Right renal pelvis (tissue), 4 donors: ENCODE measurements around the gene INO80. TPM values are rescaled to one million over a fixed set of nuclear protein-coding genes. Genes with fewer than 3 reads are reported as not detected.

Experiments
- DNase-seq, 4 donors: peaks; one replicate each; pipeline ENCODE4 v3.0.0-alpha.2; 2013; ENCODE audit warnings: low read depth in 4 of 4, low spot score in 3 of 4, missing footprints in 1 of 4
- polyA plus RNA-seq, 4 donors: library from polyadenylated mRNA; unstranded; fragments of 120-200 nt; gene quantifications; one replicate each; pipeline ENCODE4 v1.2.1, GENCODE V29; 2013; ENCODE audit not compliant: insufficient read length in 4 of 4

INO80 gene
- polyA plus RNA-seq, 4 donors, result 20.1 to 22.9 (median 21.5) TPM

DNA sequence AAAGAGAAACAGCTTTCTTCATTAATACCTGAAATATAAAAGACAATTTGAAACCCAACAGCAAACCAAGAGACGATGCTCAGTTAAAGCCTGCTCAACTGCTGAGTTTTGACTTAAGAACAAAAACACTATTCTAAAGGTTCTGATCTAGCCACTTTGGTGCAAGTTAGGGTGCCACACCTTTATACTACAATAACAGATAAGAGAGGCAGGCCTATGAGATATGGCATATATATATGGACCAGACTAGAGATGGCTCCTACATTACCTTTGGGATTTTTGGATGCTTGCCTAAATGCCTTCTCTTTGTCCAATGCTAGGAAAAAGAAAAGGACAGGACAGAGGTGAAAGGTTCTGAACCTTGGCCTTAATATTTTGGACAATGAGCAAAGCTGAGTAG, 68.6 kb downstream of the INO80 start:
- DNase-seq, result no peak

DNA sequence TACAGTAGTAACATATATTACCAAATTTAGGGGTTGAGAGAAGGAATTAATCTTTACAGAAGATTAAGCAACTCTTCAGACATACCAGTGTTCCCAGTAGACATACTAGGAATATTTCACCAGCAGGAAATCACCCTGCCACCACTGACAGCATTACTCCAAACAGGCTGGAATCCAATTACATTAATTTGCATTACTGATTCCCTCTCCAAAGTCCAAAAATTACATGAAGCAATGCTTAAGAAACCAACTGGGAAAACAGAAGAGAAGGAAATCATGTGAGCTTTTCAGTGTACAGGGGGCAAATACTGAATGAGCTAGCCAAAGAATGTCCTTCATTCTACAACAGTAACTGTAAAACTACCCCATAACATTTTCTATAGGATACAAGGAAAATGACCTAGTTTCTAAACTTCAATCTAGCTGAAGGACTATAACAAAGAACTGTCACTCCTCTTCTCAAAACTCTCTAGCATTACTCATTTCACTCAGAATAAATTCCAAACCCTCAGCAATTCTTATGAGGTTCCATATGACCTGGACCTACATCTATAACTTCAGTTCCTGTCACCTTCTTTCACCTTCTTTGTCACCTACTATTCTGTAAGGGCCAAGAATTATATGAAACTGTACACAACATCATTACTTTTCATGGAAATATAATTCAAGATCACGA, 72.7 kb downstream of the INO80 start:
- peak in 1 of 4 donors; percentile 3 for DNase-seq

DNA sequence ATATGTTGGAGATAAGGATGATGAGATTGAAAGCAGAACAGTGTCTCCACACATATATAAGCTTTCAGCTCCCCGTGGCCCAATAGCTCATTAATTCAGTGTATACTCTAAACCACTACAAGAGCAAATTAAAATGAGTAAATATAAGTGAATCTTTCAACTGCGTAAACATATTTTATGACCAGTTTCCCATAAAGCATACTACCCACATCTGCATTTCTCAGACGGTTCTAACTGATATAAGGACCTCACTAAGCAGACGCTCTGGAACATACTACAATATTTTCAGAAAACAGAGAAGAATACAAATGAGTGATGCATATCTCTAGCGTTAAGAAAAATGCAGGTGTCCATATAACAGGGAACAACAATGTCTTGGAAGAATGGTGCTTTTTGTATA, 73.2 kb downstream of the INO80 start:
- DNase-seq, result no peak

DNA sequence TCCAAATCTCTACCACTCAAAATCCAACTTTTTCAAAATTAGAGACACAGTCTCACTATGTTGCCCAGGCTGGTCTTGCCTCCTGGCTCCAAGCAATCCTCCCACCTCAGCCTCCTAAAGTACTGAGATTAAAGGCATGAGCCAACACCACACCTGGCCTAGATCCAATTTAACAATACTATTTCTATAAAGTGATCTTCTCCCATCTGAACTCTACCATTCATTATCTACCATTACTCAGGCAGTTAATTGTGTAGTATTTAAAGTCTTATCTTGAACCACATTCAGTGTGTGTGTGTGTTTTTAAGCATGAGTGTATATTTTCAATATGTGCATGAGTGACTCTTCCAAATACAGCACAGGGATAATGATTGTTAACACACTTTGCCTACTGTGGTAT, 77.0 kb downstream of the INO80 start:
- no peak for DNase-seq

DNA sequence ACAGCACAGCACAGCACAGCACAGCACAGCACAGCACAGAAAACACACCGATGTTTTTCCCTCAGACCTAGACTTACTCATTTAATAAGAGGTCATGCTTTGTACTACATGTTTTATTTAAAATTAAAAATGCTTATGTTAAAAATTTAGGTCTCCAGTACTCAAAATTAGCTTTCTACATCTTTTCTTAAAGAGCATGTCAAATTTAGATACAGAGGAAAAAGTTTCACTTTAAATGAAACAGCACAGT, 84.1 kb downstream of the INO80 start:
- no peak for DNase-seq

DNA sequence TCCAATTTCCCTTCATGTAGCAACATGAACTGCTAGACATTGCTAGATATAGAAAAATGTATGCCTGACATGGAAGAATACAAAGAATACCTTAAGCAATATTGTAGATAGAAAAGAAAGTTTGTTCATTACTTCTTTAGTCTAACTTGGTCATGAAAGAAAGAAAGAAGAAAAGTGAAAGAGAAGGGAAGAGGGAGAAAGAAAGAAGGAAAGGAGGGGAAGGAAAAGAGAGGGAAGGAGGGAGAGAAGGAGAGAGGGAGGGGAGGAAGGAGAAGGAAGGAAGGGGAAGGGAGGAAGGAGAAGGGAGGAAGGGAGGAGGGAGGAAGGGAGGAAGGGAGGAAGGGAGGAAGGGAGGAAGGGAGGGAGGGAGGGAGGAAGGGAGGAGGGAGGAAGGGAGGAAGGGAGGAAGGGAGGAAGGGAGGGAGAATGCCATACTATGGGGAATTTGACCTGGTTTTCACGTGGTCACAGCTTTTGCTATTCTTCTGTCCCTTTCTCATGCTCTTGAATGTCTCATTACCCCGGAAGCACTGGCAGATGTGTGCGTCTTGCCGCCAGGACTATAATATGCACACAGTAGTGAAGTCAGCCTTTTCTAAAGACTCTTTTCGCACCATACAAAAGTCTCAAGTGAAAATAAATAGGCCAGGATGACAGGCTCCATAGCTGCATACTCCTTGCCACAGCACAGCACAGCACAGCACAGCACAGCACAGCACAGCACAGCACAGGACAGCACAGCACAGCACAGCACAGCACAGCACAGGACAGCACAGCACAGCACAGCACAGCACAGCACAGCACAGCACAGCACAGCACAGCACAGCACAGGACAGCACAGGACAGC, 84.6 kb downstream of the INO80 start:
- no peak for DNase-seq

DNA sequence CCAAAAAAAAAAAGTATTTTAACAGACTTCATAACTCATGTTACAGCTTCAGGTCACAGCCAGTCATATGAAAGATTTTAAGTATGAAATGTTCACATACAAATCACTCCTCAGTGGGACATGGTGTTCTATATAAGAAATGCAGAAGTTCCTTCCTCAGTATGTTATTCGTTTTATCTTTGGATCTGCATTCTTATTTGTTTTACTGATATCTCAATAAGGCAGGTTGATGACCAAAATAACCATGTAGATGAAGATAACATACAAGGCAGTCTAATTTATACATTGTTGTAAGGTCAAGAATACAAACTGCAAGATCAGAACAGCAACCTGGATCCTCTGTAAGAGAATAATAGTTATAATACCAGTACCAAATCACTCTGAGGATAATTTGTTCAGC, 87.2 kb downstream of the INO80 start:
- no peak for DNase-seq

DNA sequence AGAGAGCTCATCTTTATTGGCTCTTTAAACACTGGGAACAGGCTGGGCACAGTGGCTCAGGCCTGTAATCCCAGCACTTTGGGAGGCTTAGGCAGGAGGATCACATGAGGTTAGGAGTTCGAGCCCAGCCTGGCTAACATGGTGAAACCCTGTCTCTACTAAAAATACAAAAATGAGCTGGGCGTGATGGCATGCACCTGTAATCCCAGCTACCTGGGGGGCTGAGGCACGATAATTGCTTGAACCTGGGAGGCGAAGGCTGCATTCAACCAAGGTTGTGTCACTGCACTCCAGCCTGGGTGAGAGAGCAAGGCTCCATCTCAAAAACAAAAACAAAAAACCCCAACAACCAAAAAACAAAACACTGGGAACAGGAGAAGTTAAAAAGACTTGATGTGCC, 90.7 kb downstream of the INO80 start:
- no peak for DNase-seq

DNA sequence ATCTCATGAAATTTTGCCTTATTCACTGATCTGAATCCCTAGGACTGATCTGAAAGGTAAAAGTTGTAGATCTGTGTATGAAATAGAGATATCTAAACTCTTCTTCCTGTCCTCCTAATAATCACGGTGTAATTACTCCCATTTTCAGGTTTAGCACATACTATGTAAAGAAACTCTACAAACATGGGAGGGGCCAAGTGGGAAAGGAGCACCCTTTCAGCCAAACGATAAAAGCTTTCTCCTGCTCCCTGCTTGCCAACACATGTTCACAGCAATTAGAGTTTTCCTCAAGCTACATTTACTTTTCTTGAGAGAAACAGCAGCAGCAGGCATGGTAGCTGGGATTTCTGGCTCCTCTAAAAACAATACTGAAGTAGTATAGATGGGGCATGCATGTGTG, 91.2 kb downstream of the INO80 start:
- DNase-seq, result no peak

DNA sequence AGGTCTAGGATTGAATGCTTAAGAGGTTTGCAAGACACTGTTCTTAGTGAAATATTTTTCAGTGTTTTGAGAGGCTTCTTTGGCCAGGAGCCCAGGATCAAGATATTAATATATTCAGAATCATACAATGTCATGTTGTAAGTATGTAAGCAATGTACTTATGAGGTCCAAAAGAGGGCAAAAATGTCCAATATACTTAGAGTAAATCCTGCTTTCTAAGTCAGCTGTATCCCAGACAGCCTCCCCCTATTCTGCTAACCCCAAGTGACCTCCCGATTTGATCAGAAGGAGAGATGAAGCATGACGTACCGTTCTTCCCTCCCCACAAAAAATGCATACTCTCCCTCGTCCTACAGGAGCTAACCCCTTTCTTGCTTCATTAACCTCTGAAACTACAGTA, 91.9 kb downstream of the INO80 start:
- DNase-seq, result no peak

DNA sequence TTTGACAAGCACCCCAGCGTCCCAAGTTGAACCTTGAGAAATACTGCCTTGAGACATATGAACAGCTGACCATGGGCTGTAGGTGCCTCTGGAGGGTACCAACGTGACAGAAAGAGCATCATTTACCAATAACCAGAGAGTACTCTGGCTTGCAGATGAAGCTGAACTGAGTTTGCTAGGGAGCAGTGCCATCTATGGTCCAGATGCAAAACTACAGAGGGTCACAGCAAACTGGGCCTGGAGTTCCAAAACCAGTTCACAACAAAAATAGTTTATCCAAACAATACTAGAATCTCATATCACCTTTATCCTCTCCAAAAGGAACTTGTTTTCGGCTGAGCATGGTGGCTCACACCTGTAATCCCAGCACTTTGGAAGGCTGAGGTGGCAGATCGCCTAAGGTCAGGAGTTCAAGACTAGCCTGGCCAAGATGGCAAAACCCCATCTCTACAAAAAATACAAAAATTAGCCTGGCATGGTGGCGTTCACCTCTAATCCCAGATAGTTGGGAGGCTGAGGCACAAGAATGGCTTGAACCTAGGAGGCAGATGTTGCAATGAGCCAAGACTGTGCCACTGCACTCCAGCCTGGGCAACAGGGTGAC, 93.5 kb downstream of the INO80 start:
- no peak for DNase-seq

DNA sequence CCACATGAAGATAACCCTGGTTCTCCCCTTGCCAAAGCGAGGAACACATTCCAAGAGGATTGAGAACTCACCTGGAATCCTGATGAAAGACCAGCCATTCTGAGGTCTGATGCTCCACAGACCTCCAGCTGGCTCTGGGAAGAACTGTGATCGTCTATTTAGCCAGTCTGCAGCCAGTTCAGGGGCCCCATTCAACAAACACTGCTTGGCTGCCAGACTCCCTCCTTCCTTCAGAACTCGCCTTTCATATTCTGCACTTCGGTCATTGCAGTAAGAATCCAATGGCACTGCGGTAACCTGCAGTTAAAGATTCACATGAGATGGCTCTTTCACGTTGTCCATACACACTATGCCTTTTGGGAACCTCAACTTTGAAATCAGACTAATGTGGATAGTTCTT, 95.3 kb downstream of the INO80 start:
- DNase-seq, result no peak

DNA sequence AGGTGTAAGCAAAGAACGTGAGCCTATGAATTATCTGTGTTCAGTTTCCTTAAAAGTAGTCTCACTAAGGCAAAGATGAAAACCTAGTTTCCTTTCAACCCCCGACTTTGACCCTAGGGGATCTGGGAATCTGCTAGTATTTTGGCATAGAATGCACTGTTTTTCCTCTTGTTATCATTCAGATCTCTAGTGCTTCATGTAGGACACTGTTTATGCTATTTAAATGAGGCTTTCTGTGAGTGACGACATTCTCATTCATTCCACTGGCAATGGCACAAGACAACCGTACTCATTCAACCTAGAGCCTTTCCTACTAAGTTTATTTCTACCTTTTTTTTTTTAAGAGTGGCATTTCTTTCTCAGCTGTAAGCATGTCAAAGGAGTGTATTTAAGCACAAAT, 95.8 kb downstream of the INO80 start:
- DNase-seq, result no peak

DNA sequence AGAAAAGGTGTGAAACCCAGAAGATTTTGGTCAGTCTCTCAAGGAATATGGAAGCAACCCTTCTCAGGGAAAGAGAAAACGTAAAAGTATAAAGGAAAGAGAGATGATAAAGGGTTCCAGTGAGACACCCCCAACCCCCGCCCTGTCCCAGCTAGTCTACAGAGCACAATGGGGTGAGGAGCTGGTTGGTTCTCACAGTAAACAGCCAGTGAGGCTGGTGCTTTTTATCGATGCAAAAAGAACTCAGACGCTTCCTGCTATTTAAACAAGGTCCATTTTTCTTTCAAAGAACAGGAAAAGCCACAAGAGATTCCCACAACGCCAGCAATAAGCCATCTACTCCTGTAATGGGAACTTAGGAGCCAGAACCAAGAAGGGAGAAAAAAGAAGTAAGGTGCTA, 96.9 kb downstream of the INO80 start:
- no peak for DNase-seq

DNA sequence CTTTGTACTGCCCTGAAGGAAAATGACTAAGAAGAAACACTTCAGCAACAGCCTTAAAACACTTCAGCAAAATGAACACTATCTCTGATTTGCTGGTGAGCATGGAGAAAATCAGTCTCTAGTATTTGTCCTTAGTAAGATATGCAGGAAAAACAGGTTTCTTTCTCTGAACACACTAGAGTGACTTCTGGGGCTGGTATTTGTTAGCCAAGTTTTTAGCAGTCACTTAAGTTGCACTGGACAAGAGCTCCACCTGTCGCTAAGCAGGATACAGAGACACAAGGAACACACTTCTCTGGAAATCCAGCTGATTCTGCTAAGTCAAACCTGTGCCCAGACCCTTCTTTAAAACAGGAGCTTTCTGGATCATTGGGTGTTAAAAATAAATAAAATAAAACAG, 97.5 kb downstream of the INO80 start:
- no peak for DNase-seq

DNA sequence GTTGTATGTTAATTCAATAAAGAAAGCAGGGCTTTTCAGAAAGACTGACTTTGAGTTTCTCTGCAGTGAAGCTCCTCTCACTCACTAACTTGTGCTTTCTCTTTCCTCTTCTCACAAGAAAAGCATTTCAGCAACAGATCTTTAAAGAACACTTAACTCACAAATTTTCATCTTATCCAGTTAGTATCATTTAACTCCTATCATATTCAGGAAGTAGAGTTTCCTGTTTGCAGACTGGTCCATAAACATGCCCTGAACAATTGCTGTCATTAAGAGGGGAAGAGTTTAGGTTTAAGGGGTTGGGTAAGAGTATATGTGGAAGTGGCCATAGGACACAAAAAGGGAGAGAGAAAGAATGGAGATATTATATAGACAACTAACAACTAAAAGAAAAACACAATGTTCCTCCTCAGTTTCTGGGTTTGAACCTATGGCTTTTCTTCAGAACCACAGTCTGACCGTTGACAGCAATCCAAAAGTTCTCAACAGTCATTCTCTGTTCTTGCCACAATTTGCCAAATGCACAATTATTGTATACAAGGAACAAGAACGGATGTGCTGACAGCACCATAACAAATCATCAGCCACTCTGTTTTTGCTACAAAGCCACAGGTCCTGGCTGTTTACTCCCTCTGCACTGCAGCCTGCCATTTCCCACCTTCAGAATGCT, 98.9 kb downstream of the INO80 start:
- no peak for DNase-seq

DNA sequence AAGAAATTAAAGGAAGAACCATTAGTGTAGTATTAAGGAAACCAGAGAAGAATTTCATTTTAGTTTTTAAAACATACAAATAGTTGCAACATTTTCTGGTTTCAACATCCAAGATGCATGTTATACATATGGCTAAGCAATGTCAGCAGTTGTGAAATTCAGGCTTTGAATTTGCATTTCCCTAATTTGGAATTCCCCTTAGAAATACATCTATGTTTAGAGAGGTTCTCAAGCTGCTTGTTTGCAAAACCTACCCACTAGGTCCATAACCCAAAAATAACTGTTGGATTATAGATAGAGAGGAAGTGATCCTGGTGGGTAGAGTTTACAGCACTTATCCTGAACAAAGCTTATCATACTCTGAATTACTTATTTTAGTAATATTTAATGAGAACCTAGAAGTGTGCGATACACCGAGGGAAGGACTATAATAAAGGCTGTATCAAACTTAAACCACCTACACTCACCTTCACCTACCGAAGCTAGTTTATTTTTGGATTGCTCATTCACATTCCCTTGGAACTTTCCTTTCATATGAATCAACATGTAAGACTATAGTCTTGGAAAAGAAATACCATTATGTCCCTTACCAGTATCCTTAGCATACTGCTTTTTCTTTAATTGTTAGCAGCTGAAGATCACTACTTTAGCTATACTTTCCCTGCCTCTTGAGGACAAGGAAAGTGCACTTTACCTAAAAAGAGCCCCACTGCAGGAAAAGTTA, 102.2 kb downstream of the INO80 start:
- DNase-seq, result no peak

DNA sequence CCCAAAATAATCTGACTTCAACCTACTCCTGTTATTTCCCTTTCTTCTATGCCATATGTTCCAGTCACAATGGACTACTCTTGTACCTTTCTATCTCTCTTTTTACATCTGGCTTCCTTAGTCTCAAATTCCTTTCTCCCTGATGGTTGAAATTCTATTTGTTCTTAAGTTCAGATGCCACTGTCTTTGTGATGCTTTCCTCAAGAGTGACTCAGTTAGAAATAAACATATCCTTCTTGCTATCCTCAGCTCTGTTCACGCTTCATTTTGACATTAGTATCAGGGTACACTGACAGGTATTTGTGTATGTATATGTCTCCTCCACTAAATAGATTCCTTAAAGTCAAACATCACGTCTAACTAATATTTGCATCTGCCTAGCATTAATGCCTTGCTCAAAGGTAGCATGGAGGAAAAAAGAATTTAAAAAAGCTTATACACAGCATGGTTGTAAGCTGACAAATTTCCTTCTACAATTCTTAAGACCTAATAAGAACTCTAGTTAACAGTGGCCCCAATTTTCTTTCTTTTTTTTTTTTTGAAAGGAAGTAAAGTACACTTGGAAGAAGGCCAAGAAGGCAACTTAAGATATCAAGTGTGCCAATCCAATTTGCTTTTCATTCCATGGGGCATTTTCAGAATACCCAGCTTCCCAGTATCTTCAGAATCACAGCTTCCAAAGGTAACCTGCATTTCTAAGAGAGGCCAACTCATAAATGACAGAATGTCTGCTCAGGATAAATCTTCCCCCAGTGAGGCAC, 104.8 kb downstream of the INO80 start:
- DNase-seq, result no peak

DNA sequence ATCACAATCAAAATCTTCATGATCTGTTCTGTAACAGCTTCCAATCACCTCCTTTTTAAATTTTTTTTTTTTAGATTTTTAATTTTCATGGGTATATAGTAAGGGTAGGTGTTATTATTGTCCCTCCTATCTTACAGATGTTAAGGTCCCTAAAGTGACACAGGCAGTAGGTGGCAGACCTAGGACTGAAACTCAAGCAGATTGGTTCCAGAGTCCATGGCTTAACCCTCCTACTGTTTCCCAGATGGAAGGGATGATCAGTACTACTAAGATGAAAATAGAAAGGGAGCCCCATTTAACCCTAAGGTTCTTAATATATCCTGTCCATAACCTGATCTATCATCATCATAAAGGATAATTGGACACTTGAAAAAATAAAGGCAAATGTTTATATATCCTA, 105.7 kb downstream of the INO80 start:
- DNase-seq, result no peak

DNA sequence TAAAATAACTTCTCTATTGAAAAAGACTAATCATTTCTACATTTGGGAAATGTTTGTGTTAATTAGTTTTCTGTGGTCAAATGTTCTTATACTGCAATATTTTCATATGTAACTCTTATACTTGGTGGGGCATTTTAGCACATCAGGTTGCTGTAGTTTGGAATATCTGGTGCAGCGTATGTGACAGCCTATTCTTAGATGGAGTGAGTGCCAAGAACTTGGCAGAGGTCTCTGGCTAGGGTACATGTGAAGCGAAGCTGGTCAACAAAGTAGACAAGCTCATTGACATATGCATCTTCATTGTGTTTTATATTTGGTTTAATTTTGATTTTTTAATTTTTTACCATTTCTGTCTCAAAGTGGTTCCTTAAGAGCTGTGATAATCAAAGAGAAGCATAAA, 109.6 kb downstream of the INO80 start:
- DNase-seq, result no peak
